ENCODE results near the gene PSMD11. TPM values are rescaled to one million over a fixed set of nuclear protein-coding genes. Genes with fewer than 3 reads are reported as not detected.

PSMD11 gene
- total and polyA plus RNA-seq, 2 of the 13 experiments (the other 11 are each of a cell fraction or from before 2014, with no cell fraction given): 69.8 to 152 TPM

GRCh38 chr17:32517982-32518381 lies 73.7 kb downstream of the PSMD11 start:
- Histone ChIP-seq H3K4me1 (ENCODE audit: insufficient read depth, low read length) (peaks cover 29% of the 10 kb centered on the region), H3K27me3 (ENCODE audit: control insufficient read depth in 1 of 2, insufficient read depth in 2 of 2, low read length in 2 of 2) (no peaks in the 10 kb centered on the region; a peak in 1 of 5 replicates), H3K4me2 (ENCODE audit: low read depth, low read length) (no peak overlapping the region), H3K27ac (ENCODE audit: extremely low read length, insufficient read depth, low read length) (no peak overlapping the region), H3K4me3 (replicated peaks in 1 of 3; ENCODE audit: insufficient read depth in 1 of 3, low read depth in 2 of 3, low read length in 3 of 3) (no peak overlapping the region), H3K36me3 (replicated peaks in 1 of 2; ENCODE audit: control insufficient read depth in 1 of 2, insufficient read depth in 2 of 2, low read length in 2 of 2) (no peaks in the 10 kb centered on the region), H3K79me2 (ENCODE audit: insufficient read depth, low read length) (no peaks in the 10 kb centered on the region), H4K20me1 (ENCODE audit: insufficient read depth, low read length) (no peaks in the 10 kb centered on the region), H3K9me3 (ENCODE audit: low read length) (no peaks in the 10 kb centered on the region), H2AFZ (ENCODE audit: low read length) (no peak overlapping the region), H3K9ac (ENCODE audit: insufficient read depth, low read depth, low read length) (no peak overlapping the region)
- BruUV-seq (replicated peaks): no TSS peak
- TF ChIP-seq ZNF260 (CRISPR knock-in tag; IDR thresholded peaks at IDR 0.05; ENCODE audit: borderline replicate concordance, low read depth): no peak
- no peak for TF ChIP-seq PHF20 (CRISPR knock-in tag; IDR thresholded peaks at IDR 0.05)
- no peak for TF ChIP-seq GFI1 (CRISPR knock-in tag; IDR thresholded peaks at IDR 0.05; ENCODE audit: borderline replicate concordance)
- no peak for TF ChIP-seq EP300 (IDR thresholded peaks at IDR 0.05; ENCODE audit: low read depth in 2 of 2, low read length in 2 of 2)
- no peak for TF ChIP-seq EP300 (CRISPR knock-in tag; IDR thresholded peaks at IDR 0.05; ENCODE audit: borderline replicate concordance)
- TF ChIP-seq XRCC5 (optimal IDR thresholded peaks at IDR 0.05; ENCODE audit: low read length): no peak
- TF ChIP-seq EEA1 (CRISPR knock-in tag; IDR thresholded peaks at IDR 0.05; ENCODE audit: borderline replicate concordance): no peak
- TF ChIP-seq ZNF780A (CRISPR knock-in tag; IDR thresholded peaks at IDR 0.05): no peak
- TF ChIP-seq EZH2 (conservative IDR thresholded peaks at IDR 0.05; ENCODE audit: low read depth, low read length): no peak
- TF ChIP-seq ZNF280D (CRISPR knock-in tag; IDR thresholded peaks at IDR 0.05): no peak
- no peak for TF ChIP-seq ZBTB1 (CRISPR knock-in tag; IDR thresholded peaks at IDR 0.05; ENCODE audit: borderline replicate concordance)
- ATAC-seq (no peak), DNase-seq (ENCODE audit: low spot score) (no peak), FAIRE-seq (no peak)
- 93% methylated on average over 5 of the region's 7 CpGs for WGBS (ENCODE audit: low lambda C conversion rate)
- intact Hi-C loops (cut with micrococcal nuclease; ENCODE audit: unreplicated experiment): no loop called here
- ChIA-PET CTCF (ENCODE audit: low intra/inter-chr PET ratio, low total read pairs) (no interaction called here), POLR2A (no interaction called here)
- in situ Hi-C loops (cut with HindIII; ENCODE audit: extremely low pct_ligation_motif_present, low pct_unique_long_range_greater_than_20kb): no loop called here
